Measurements from ENCODE around the gene ARL2BP. TPM values are rescaled to one million over a fixed set of nuclear protein-coding genes. Genes with fewer than 3 reads are reported as not detected.

Gene ARL2BP
- total and polyA plus RNA-seq, 2 of the 13 experiments (the other 11 are each of a cell fraction or from before 2014, with no cell fraction given): 64.3 to 67.6 TPM

GRCh38 chr16:57284209-57284951, 39.3 kb downstream of the ARL2BP start, which contains the start of gene PLLP (continued):
- TF ChIP-seq CHCHD3 (CRISPR knock-in tag; IDR thresholded peaks at IDR 0.05) (peak; percentile 98), ZNF772 (CRISPR knock-in tag; IDR thresholded peaks at IDR 0.05) (peak; percentile 96), HBP1 (CRISPR knock-in tag; IDR thresholded peaks at IDR 0.05; ENCODE audit: low read depth) (0 out of 2 replicates have a peak, but pooled peaks have one; percentile 25), ZKSCAN8 (CRISPR knock-in tag; IDR thresholded peaks at IDR 0.05; ENCODE audit: borderline replicate concordance) (no peak; the same call in 1 of the 2 replicates), ZBTB4 (CRISPR knock-in tag; IDR thresholded peaks at IDR 0.05; ENCODE audit: borderline replicate concordance) (no peak), NFKB2 (CRISPR knock-in tag; IDR thresholded peaks at IDR 0.05; ENCODE audit: borderline replicate concordance) (peak; percentile 95), CHD2 (IDR thresholded peaks at IDR 0.05; ENCODE audit: low read depth, low read length) (no peak), SNAPC4 (CRISPR knock-in tag; IDR thresholded peaks at IDR 0.05) (no peak), ZSCAN30 (CRISPR knock-in tag; IDR thresholded peaks at IDR 0.05) (no peak), ZNF335 (CRISPR knock-in tag; IDR thresholded peaks at IDR 0.05) (no peak), ZFYVE20 (CRISPR knock-in tag; IDR thresholded peaks at IDR 0.05; ENCODE audit: borderline replicate concordance, low read depth) (peak; percentile 98)
